Choroid plexus epithelial cell (primary cell): ENCODE results near the gene HSPA12A.

Source experiments
- DNase-seq: peaks from one replicate; pipeline ENCODE4 v3.0.0-alpha.2; 2010; ENCODE audit warnings: low read depth
- H3K4me3 ChIP-seq: 2 replicates; pipeline ENCODE4 v1.5.1; 2011; ENCODE audit warnings: low read depth, mild to moderate bottlenecking, control low read depth, low read length, moderate library complexity
- TF ChIP-seq, protein P1 (sequence below): conservative IDR thresholded peaks from 2 replicates; pipeline ENCODE4 v1.5.1; 2011; ENCODE audit warnings: low read depth, mild to moderate bottlenecking, control low read depth, inconsistent platforms, low read length, moderate library complexity

The HSPA12A gene

DNA sequence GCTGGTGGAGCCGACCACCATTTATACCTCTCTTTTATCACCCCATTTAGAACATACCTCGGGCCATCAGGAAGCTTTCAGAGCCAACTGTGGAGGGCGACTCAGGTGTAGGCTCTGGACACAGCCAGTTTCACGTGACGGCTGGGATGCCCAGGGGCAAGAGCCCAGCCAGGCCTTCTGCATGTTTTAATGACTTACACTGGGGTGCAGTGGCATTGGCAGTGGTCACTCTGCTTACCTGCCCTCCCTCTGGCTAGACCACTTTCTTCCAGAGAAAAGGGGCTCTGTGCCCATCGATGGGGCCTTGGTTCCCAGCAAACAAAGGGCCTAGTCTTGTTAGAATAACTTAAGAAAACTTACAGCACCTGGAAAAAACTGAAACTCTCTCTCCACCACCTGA, 71.7 kb downstream of the HSPA12A start:
- TF ChIP-seq, protein P1, sequence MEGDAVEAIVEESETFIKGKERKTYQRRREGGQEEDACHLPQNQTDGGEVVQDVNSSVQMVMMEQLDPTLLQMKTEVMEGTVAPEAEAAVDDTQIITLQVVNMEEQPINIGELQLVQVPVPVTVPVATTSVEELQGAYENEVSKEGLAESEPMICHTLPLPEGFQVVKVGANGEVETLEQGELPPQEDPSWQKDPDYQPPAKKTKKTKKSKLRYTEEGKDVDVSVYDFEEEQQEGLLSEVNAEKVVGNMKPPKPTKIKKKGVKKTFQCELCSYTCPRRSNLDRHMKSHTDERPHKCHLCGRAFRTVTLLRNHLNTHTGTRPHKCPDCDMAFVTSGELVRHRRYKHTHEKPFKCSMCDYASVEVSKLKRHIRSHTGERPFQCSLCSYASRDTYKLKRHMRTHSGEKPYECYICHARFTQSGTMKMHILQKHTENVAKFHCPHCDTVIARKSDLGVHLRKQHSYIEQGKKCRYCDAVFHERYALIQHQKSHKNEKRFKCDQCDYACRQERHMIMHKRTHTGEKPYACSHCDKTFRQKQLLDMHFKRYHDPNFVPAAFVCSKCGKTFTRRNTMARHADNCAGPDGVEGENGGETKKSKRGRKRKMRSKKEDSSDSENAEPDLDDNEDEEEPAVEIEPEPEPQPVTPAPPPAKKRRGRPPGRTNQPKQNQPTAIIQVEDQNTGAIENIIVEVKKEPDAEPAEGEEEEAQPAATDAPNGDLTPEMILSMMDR: no peak
- DNase-seq: no peak
- H3K4me3 ChIP-seq: no peak overlapping the region

DNA sequence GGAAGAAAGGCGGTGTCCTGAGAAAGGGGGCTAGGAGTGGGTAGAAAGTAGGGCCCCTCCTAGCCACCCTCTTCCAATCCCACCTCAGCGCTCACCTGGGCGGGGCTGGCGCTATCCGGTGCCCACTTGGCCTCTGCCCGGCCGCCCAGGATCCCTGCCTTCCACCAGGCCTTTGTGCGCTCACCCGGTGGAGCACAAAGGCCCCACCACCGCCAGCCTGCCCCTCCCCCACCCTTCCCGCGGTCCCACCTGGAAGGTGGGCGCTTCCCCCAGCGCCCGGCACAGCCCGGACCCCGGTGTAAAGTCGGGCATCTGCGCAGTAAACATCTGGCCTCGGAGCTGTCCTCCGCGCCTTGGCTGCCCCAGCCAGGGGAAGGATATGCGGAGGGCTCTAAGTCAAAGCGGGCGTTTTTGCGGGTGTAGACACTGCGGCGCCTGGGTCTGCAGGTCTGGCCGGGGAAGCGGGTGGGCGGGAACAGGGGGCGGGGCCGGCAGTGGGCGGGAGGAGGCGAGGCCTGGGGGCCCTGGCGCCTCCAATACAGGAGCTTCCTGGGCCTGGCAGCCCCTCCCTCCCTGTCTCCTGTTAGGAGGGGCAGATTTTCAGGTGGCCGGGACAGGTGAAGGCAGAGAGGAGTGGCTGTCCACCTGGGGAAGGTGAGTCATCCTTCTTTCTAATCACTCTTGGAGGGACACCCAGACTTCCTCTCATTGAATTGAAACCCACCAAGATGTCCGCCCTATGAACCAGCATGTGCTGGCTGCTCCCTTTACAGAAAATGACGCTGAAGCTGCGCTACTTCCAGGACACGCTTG, 72.3 kb downstream of the HSPA12A start:
- H3K4me3 ChIP-seq: no peak overlapping the region

GRCh38 chr10:116669080-116669479, 73.3 kb downstream of the HSPA12A start:
- no peak overlapping the region for H3K4me3 ChIP-seq
- TF ChIP-seq, protein P1: no peak
- no peak for DNase-seq

More for the DNA sequence above, 72.3 kb downstream of the HSPA12A start:
- TF ChIP-seq, protein P1: no peak
- no peak for DNase-seq

- TF ChIP-seq, protein P1: no peak
- H3K4me3 ChIP-seq: no peak overlapping the region
- no peak for DNase-seq
These were observed 73.9 kb downstream of the HSPA12A start for GRCh38 chr10:116668446-116668845.

DNA sequence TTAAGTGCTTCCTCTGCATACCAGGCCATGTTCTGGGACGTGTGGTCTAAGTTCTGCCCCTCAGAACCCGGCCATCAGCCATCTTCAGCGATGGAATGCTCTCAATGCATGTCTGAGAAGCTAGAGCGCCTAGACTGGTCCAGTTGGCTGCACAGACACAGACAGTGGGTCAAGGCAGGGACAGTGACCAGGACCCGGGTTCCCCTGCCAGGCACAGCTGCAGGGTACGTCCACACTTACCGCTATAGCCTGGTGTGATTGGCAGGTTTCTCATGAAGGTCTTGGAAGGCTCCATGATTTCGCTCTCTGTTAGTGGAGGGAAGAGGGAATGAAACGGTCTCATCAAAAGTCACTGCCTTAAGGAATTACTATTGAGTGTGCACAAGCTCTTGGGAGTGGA, 74.3 kb downstream of the HSPA12A start:
- no peak overlapping the region for H3K4me3 ChIP-seq
- TF ChIP-seq, protein P1: no peak
- no peak for DNase-seq

GRCh38 chr10:116667484-116667883, 74.9 kb downstream of the HSPA12A start:
- no peak for DNase-seq
- no peak overlapping the region for H3K4me3 ChIP-seq
- TF ChIP-seq, protein P1: no peak
